ENCODE measurements around the gene C3orf33. TPM values are rescaled to one million over a fixed set of nuclear protein-coding genes. Genes with fewer than 3 reads are reported as not detected.

The C3orf33 gene
- polyA plus RNA-seq, 3 donors, result 2.0 to 3.1 (median 2.7) TPM

GRCh38 chr3:155791190-155791589 is 14.9 kb downstream of the C3orf33 start:
- WGBS, 3 donors, result 72 to 98% (median 83%) methylated on average over 2 of the region's 2 CpGs
- no peak overlapping the region for H3K27ac ChIP-seq (ENCODE audit: low read depth, low read length)

DNA sequence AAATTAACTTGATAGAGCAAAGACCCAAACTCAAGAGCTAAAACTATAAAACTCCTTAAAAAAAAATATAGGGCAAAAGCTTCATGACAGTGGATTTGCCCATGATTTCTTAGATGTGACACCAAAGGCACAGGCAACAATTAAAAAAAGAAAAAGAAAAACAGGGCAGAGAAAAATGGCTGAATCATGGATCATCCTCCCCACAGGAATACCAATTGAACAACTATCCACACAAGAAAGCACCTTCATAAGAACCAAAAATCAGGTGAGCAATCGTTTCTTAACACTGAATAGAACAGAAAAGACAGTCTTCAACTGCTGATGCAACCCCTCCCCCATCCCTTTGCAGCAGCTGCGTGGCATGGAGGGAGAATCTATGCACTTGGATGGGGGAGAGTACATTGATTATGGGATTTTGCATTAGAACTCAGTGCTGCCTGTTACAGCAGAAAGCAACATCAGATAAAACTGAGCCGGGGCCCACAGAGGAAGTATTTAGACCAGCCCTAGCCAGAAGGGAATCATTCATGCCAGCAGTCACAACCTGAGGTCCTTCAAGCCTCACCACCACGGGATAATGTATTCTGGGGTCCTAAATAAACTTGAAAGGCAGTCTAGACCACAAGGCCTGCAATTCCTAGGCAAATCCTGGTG is 15.7 kb downstream of the C3orf33 start:
- WGBS, 3 donors, result 71 to 81% (median 73%) methylated on average over 4 of the region's 4 CpGs
- H3K27ac ChIP-seq (ENCODE audit: low read depth, low read length), result no peak overlapping the region

DNA sequence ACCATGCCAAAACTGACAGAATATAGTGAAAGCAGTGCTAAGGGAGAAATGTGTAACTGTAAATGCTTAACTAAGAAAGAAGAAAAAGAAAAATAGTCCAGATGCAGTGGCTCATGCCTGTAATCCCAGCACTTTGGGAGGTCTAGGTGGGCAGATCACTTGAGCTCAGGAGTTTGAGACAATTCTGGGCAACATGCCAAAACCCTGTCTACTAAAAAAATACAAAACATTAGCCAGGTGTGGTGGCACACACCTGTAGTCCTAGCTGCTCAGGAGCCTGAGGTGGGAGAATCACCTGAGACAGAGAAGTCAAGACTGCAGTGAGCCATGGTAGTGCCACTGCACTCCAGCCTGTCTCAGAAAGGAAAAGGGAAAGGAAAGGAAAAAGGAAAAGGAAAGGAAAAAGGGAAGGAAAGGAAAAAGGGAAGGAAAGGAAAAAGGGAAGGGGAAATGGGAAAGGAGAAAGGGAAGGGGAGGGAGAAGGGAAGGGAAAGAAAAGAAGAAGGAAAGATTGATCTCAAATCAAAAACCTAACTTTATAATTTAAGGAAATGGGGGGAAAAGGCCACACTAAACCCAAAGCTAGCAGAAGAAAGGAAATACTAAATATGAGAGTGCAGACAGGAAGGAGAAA is 20.3 kb downstream of the C3orf33 start:
- H3K27ac ChIP-seq (ENCODE audit: low read depth, low read length), result no peak overlapping the region

DNA sequence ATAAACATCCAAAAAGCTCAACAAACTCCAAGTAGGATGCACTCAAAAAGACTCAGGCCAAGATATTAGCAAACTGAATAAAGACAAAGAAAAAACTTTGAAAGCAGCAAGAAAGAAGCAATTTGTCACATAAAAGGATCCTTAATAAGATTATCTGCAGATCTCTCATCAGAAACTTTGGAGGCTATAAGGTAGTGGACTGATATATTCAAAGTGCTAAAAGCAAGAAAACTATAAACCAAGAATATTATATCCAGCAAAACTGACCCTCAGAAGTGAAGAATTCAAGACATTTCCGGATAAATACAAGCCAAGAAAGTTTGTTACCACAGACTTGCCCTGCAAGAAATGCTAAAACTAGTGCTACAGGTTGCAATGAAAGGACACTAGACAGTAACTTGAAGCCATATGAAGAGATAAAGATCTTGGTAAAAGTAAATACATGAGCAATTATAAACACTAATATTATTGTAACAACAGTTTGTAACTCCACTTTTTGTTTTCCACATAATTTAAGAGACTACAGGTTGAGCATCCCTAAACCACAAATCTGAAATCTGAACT is 23.6 kb downstream of the C3orf33 start:
- WGBS, 3 donors, result 97 to 100% (median 98%) methylated on average over 1 of the region's 1 CpG

DNA sequence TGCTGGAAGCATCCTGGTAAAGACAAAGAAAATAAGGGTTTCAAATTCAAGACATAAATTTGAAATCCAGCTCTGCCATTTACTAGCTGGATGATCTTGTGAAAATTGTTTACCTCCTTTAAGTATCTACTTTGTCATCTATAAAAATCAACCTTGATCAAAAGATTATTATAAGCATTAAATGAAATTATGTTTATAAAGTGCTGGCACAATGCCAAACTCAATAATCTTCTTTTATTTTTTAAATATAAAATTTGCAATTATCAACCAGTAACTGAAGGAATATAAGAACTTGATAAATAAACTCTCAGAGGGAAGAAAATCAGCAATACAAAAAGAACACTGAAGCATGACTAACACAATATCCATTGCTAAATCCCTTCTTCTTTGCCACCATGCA is 25.8 kb downstream of the C3orf33 start:
- H3K27ac ChIP-seq (ENCODE audit: low read depth, low read length), result no peak overlapping the region

More for the DNA sequence above, 23.6 kb downstream of the C3orf33 start:
- H3K27ac ChIP-seq (ENCODE audit: low read depth, low read length), result no peak overlapping the region

GRCh38 chr3:155778462-155778861 is 27.6 kb downstream of the C3orf33 start:
- H3K27ac ChIP-seq (ENCODE audit: low read depth, low read length), result no peak overlapping the region

GRCh38 chr3:155772801-155773200 is 33.3 kb downstream of the C3orf33 start:
- 88 to 100% (median 100%) methylated on average over 1 of the region's 1 CpG for WGBS, 3 donors

DNA sequence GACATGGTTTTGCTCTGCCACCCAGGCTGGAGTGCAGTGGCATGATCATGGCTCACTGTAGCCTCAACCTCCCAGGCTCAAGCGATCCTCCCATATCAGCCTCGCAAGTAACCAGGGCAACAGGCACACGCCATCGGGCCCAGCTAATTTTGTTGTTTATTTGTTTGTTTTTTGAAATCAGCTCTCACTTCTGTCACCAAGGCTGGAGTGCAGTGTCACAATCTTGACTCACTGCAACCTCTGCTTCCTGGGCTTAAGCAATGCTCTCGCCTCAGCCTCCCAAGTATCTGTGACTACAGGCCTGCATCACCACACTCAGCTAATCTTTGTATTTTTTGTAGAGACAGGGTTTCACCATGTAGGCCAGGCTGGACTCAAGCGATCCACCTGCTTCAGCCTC is 35.0 kb downstream of the C3orf33 start:
- no peak overlapping the region for H3K27ac ChIP-seq (ENCODE audit: low read depth, low read length)
- 90 to 97% (median 92%) methylated on average over 6 of the region's 6 CpGs for WGBS, 3 donors

More at GRCh38 chr3:155772801-155773200, 33.3 kb downstream of the C3orf33 start:
- H3K27ac ChIP-seq (ENCODE audit: low read depth, low read length), result no peak overlapping the region

DNA sequence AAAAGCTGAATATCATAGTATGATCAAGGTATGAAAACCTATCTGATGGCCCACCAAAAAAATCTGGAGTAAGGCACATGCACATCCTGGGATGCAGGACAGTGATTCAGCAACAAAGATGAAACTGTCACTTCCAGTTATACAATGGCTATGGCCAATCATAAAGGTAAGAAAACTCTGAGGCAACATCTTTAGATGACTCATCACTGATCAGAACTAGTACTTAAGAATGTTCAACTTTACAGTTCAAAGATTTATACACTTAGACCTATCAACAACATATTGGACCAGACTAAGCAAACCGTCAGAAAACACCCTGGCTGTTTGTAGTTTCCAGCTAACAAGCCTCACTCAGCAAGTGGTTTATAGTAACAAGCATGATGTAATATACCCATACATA is 39.9 kb downstream of the C3orf33 start:
- no peak overlapping the region for H3K27ac ChIP-seq (ENCODE audit: low read depth, low read length)
- WGBS, 3 donors, result 87 to 97% (median 90%) methylated on average over 1 of the region's 1 CpG

- WGBS, 3 donors, result 77 to 89% (median 78%) methylated on average over 3 of the region's 3 CpGs
Measured at GRCh38 chr3:155763870-155764463, 42.1 kb downstream of the C3orf33 start.

DNA sequence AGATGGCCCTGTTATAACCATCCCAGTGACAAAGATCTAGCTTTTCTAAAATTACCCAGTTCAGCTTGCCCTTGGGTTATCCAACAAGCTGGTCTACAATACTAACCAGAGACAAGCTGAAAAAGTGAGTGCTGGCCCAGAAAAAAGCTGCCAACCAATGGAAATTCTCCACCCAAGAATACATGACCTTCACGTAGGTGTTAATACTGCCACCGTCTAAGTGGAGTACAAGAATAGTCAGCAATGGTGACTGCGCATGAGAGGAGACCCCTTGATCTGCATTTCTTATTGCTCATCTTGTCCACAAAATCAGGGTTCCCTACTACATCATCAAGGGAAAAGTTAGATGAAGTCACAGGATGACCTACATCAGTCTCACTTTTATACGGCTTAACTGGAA is 45.4 kb downstream of the C3orf33 start:
- 92 to 97% (median 95%) methylated on average over 4 of the region's 4 CpGs for WGBS, 3 donors
- no peak overlapping the region for H3K27ac ChIP-seq (ENCODE audit: low read depth, low read length)

More at GRCh38 chr3:155763870-155764463, 42.1 kb downstream of the C3orf33 start:
- H3K27ac ChIP-seq (ENCODE audit: low read depth, low read length), result no peak overlapping the region

- 87 to 97% (median 89%) methylated on average over 7 of the region's 7 CpGs for WGBS, 3 donors
- no peak overlapping the region for H3K27ac ChIP-seq (ENCODE audit: low read depth, low read length)
Measured at GRCh38 chr3:155757577-155757976, 48.5 kb downstream of the C3orf33 start.

DNA sequence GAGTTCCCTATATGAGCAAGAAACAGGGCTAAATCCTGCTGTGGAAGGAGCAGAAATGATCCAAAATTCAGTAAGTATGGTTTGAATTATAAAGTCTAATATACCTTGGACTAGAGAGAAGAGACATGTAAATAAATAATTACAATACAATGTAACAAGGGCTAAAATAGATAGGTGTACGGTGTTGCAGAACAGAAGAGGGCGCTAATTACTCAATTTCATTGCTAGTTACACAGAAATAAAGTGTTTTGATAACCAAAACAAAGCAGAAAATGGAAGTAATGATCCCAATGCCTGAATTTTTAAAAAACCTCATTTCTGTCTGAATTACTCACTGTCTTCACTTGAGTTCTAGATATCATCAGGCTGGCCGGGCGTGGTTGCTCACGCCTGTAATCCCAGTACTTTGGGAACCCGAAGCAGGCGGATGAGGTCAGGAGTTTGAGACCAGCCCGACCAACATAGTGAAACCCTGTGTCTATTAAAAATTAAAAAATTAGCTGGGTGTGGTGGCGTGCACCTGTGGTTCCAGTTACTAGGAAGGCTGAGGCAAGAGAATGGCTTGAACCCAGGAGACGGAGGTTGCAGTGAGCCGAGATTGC is 52.9 kb downstream of the C3orf33 start:
- H3K27ac ChIP-seq (ENCODE audit: low read depth, low read length), result no peak overlapping the region
- 75 to 80% (median 78%) methylated on average over 11 of the region's 11 CpGs for WGBS, 3 donors

DNA sequence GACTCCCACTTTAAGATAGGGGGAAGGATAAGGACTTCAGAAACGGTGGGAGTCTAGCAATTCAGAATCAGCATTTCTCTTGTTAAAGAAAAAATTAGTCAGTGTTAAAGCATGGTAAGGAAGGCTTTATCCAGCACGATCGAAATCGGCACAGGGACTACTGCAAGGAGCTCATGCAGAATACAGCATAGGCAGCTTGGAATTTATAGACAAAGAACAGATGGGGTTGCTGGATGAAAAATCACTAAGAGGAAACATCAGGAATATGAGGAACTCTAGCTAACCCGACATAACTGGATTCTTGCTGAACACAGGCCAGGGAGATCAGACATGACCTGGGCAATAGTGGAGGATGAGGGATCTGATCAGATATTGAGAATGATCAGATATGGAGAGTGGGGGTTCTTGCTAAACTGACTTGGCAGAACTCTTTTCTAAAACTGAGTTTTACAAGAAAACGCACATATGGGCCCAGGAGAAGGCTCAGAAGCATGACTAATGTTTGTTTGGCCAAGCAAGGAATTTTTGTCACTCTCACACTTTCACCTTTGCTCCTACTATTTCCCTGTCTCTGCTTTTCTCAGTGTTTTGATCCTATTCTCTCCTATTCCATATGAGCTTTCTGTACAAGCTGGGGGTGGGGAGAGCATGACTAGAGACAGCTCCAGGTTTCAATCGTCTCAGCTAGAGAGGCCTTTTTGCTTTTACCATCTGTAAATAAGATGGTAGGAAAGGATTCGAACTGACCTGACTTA is 57.3 kb downstream of the C3orf33 start:
- 56 to 63% (median 59%) methylated on average over 8 of the region's 8 CpGs for WGBS, 3 donors
- no peak overlapping the region for H3K27ac ChIP-seq (ENCODE audit: low read depth, low read length)

GRCh38 chr3:155747946-155748290 is 58.2 kb downstream of the C3orf33 start:
- no peak overlapping the region for H3K27ac ChIP-seq (ENCODE audit: low read depth, low read length)
- WGBS, 3 donors, result 72 to 75% (median 72%) methylated on average over 3 of the region's 3 CpGs

GRCh38 chr3:155747286-155747945 is 58.7 kb downstream of the C3orf33 start:
- no peak overlapping the region for H3K27ac ChIP-seq (ENCODE audit: low read depth, low read length)
- 66 to 76% (median 67%) methylated on average over 2 of the region's 2 CpGs for WGBS, 3 donors

DNA sequence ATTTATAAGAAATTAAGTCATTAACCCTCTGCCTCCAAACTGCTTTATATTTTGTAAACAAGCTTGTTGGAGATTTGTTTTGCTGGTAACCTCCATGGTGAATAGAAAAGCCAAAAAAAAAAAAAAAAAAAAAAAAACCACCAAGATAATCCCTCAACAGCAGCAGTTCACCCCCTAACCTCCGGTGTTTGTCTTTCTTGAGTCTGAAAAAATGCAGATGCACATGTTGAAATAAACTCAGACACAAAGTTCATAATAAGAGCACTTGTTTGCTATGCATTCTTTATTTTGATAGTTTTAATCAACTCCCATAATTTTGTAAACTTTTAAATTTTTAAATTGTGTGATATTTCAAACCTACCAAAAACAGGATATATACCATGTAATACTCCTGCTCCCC is 59.4 kb downstream of the C3orf33 start:
- WGBS, 3 donors, result 79 to 82% (median 80%) methylated on average over 1 of the region's 1 CpG
- no peak overlapping the region for H3K27ac ChIP-seq (ENCODE audit: low read depth, low read length)
